ENCODE results near the gene SPATA19.

DNA sequence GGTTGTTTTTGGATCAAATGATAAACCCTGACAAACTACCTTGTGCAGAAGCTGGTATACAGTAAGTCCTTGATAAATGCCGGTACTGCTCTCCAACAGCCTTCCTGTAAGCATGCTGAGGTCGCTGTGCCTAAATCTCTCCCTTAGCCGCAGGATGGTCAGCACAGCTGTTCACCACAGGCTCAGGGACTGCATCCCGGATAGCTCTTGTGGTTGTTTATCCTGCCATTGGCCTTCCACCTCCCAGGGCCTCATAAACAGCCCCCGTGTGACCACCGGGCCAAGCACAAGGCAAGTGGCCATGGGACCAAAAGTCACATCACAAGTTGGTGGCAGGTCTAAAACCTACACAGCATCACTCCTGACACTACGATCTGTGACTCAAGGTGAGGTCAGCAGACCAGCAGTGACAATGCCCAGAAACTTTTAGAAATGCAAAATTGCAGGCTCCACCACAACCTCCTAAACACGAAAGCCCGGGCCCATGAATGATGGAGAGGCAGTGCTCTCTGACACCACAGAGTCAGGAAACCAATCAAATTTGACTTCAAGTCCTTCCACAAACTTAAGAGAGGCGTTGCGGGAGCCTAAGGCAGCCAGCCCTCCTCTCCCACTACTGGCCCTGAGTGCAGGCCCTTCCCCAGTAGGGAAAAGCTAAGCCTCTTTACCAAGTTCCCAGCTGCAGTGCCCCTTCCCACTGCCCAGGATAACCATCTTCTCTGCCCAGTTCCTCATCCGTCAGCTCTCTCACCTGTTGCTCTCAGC is 3.9 kb downstream of the SPATA19 start:
- no peak for TF ChIP-seq POLR2AphosphoS5 (IDR thresholded peaks at IDR 0.05; ENCODE audit: insufficient read depth in 1 of 2, low read depth in 1 of 2)
- TF ChIP-seq, protein P1, sequence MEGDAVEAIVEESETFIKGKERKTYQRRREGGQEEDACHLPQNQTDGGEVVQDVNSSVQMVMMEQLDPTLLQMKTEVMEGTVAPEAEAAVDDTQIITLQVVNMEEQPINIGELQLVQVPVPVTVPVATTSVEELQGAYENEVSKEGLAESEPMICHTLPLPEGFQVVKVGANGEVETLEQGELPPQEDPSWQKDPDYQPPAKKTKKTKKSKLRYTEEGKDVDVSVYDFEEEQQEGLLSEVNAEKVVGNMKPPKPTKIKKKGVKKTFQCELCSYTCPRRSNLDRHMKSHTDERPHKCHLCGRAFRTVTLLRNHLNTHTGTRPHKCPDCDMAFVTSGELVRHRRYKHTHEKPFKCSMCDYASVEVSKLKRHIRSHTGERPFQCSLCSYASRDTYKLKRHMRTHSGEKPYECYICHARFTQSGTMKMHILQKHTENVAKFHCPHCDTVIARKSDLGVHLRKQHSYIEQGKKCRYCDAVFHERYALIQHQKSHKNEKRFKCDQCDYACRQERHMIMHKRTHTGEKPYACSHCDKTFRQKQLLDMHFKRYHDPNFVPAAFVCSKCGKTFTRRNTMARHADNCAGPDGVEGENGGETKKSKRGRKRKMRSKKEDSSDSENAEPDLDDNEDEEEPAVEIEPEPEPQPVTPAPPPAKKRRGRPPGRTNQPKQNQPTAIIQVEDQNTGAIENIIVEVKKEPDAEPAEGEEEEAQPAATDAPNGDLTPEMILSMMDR (IDR thresholded peaks at IDR 0.05) = no peak
- no peak for TF ChIP-seq POLR2A (IDR thresholded peaks at IDR 0.05)
